Measurements from ENCODE around the gene FAAP100. TPM values are rescaled to one million over a fixed set of nuclear protein-coding genes. Genes with fewer than 3 reads are reported as not detected.

The FAAP100 gene
- total RNA-seq, 1 donor from 2014 or later = 24.2 TPM

Small RNA genes lying within 50 kb of the gene (small RNA-seq; reads per million reads assigned to genes)
- not detected for gene RF00019

Other genes with a start within 250 kb of the FAAP100 start
- 7.6 TPM for gene BAHCC1, start 156.9 kb downstream of the FAAP100 start, total RNA-seq
- gene ACTG1, start 39.6 kb downstream of the FAAP100 start, total RNA-seq = 3,469 TPM
- gene FSCN2, start 24.0 kb downstream of the FAAP100 start, total RNA-seq = 5.6 TPM
- 39.5 TPM for gene NPLOC4, start 84.8 kb upstream of the FAAP100 start, total RNA-seq
- 0.16 TPM for gene TSPAN10, start 84.8 kb upstream of the FAAP100 start, total RNA-seq
- not detected for gene PDE6G, start 104.2 kb upstream of the FAAP100 start, total RNA-seq
- gene OXLD1, start 114.3 kb upstream of the FAAP100 start, total RNA-seq = 5.5 TPM
- gene CCDC137, start 114.4 kb upstream of the FAAP100 start, total RNA-seq = 3.9 TPM
- gene ARL16, start 131.4 kb upstream of the FAAP100 start, total RNA-seq = 34.0 TPM
- gene HGS, start 131.7 kb upstream of the FAAP100 start, total RNA-seq = 37.6 TPM
- 4.7 TPM for gene MRPL12, start 151.0 kb upstream of the FAAP100 start, total RNA-seq
- 4.2 TPM for gene SLC25A10, start 159.9 kb upstream of the FAAP100 start, total RNA-seq

All from occipital lobe (tissue), 2 donors.